BE2C (cell line): ENCODE results near the gene TANC1.
A peak's percentile ranks its signal among the peaks of the same experiment; 100 is the strongest.
"Not testable (repeated sequence)": the region's sequence is repeated elsewhere in the genome, so short reads cannot be mapped to it uniquely, and the experiment has no call there.

Experiments used
- DNase-seq: peaks from one replicate; pipeline ENCODE4 v3.0.0-alpha.2; 2020
- H3K27me3 ChIP-seq: fragments of 250-450 bp; sonication (Bioruptor Pico); 2 replicates; pipeline ENCODE4 v1.5.1; 2020; ENCODE audit warnings: mild to moderate bottlenecking
- H3K36me3 ChIP-seq: fragments of 250-450 bp; sonication (Bioruptor Pico); 2 replicates; pipeline ENCODE4 v1.5.1; 2020; ENCODE audit warnings: mild to moderate bottlenecking
- H3K4me1 ChIP-seq: fragments of 250-450 bp; sonication (Bioruptor Pico); 2 replicates; pipeline ENCODE4 v1.5.1; 2020
- H3K4me3 ChIP-seq: 2 replicates; pipeline ENCODE4 v1.5.1; 2011; ENCODE audit warnings: low read depth, low read length
- H3K9me3 ChIP-seq: fragments of 250-450 bp; sonication (Bioruptor Pico); 2 replicates; pipeline ENCODE4 v1.5.1; 2020
- TF ChIP-seq, protein P1 (sequence below): IDR thresholded peaks from 2 replicates; pipeline ENCODE4 v1.5.1; 2012; ENCODE audit warnings: mild to moderate bottlenecking, low read depth, low read length

TANC1 gene

DNA sequence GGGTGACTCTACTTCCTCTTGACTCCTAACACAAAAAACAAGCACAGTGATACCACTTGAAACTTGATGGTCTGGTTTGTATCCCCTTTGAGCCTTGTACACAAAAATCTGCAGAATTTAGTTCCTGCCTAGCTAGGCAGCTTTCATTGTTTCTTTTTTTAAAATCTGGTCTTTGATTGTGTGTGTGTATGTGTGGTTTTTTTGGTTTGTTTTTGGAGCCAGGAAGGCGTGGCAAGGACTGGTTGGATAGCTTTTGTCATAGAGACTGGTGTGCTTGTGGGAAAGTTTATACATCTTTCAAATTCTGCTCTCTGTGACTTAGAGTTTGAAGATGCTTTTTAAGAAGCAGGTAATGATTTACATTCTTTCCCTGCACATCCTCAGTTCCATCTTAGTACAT is 127.4 kb downstream of the TANC1 start:
- no peaks in the 10 kb centered on the region for H3K36me3 ChIP-seq
- H3K4me3 ChIP-seq = no peak overlapping the region
- H3K4me1 ChIP-seq = peaks cover under 1% of the 10 kb centered on the region
- no peaks in the 10 kb centered on the region for H3K27me3 ChIP-seq
- H3K9me3 ChIP-seq = no peaks in the 10 kb centered on the region
- no peak for DNase-seq
- TF ChIP-seq, protein P1, sequence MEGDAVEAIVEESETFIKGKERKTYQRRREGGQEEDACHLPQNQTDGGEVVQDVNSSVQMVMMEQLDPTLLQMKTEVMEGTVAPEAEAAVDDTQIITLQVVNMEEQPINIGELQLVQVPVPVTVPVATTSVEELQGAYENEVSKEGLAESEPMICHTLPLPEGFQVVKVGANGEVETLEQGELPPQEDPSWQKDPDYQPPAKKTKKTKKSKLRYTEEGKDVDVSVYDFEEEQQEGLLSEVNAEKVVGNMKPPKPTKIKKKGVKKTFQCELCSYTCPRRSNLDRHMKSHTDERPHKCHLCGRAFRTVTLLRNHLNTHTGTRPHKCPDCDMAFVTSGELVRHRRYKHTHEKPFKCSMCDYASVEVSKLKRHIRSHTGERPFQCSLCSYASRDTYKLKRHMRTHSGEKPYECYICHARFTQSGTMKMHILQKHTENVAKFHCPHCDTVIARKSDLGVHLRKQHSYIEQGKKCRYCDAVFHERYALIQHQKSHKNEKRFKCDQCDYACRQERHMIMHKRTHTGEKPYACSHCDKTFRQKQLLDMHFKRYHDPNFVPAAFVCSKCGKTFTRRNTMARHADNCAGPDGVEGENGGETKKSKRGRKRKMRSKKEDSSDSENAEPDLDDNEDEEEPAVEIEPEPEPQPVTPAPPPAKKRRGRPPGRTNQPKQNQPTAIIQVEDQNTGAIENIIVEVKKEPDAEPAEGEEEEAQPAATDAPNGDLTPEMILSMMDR = no peak

DNA sequence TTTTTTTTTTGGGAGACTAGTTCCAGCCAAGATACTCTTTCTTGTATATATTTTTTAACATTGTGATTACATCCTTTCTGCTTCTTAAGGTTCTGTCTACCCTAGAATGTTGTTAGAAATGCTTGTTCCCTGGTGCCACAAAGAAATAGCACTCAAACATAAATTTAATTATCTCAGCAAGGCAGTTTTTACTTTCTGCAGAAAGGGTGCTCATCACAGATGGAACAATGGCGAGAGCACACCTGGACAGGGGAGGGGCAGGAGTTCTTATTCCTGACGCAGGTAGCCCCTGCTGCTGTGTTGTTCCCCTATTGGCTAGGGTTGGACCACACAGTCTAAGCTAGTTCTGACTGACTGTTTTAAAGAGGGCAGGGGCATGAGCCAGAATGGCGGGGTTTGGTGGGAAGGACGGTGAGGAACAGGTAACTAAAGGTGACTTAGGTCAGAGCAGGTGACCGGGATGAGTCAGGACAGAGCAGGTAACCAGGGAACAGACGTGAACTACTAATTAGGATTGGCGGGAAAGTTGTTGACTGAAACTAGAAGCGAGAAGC is 127.9 kb downstream of the TANC1 start:
- not testable (repeated sequence) for H3K27me3 ChIP-seq, DNase-seq, H3K4me3 ChIP-seq, H3K36me3 ChIP-seq, H3K9me3 ChIP-seq, H3K4me1 ChIP-seq

- peaks cover 4% of the 10 kb centered on the region for H3K4me1 ChIP-seq
- H3K9me3 ChIP-seq = no peaks in the 10 kb centered on the region
- DNase-seq = no peak
- H3K4me3 ChIP-seq = no peak overlapping the region
- no peaks in the 10 kb centered on the region for H3K36me3 ChIP-seq
- TF ChIP-seq, protein P1 = no peak
- H3K27me3 ChIP-seq = no peaks in the 10 kb centered on the region
Measured at GRCh38 chr2:159096901-159097300, 128.5 kb downstream of the TANC1 start.

- Histone ChIP-seq H3K4me3 (no peak overlapping the region), H3K36me3 (no peaks in the 10 kb centered on the region), H3K9me3 (no peaks in the 10 kb centered on the region), H3K27me3 (no peaks in the 10 kb centered on the region), H3K4me1 (peaks cover 4% of the 10 kb centered on the region)
- TF ChIP-seq, protein P1 = no peak
- no peak for DNase-seq
Measured at GRCh38 chr2:159098361-159098760, 129.9 kb downstream of the TANC1 start.

GRCh38 chr2:159098921-159099411 is 130.5 kb downstream of the TANC1 start:
- DNase-seq = no peak
- TF ChIP-seq, protein P1 = no peak
- H3K4me3 ChIP-seq = no peak overlapping the region

GRCh38 chr2:159101755-159102489 is 133.5 kb downstream of the TANC1 start:
- H3K9me3 ChIP-seq = no peaks in the 10 kb centered on the region
- TF ChIP-seq, protein P1 = no peak
- no peaks in the 10 kb centered on the region for H3K27me3 ChIP-seq
- peaks cover 4% of the 10 kb centered on the region for H3K4me1 ChIP-seq
- H3K4me3 ChIP-seq = 0 out of 2 replicates have a peak overlapping the region, but pooled peaks have one; percentile 12
- no peaks in the 10 kb centered on the region for H3K36me3 ChIP-seq
- peak; percentile 27 for DNase-seq

More at GRCh38 chr2:159098921-159099411, 130.5 kb downstream of the TANC1 start:
- no peaks in the 10 kb centered on the region for H3K27me3 ChIP-seq
- H3K4me1 ChIP-seq = peaks cover 4% of the 10 kb centered on the region
- H3K36me3 ChIP-seq = no peaks in the 10 kb centered on the region
- H3K9me3 ChIP-seq = no peaks in the 10 kb centered on the region
